ENCODE results near the gene UQCC3. TPM values are rescaled to one million over a fixed set of nuclear protein-coding genes. Genes with fewer than 3 reads are reported as not detected.

The UQCC3 gene
- total and polyA plus RNA-seq, 9 of the 15 experiments (the other 6 are each of a cell fraction or from before 2014, with no cell fraction given), result 3.3 to 44.3 (median 8.0) TPM

- TF ChIP-seq MXI1 (IDR thresholded peaks at IDR 0.05; ENCODE audit: low read depth, low read length) (0 out of 2 replicates have a peak, but pooled peaks have one; percentile 21), GABPA (tag; conservative IDR thresholded peaks at IDR 0.05; ENCODE audit: low read depth) (peak; percentile 88), KDM2B (CRISPR knock-in tag; IDR thresholded peaks at IDR 0.05) (no peak), POU5F1 (IDR thresholded peaks at IDR 0.05; ENCODE audit: borderline replicate concordance, low read depth, low read length, partially characterized antibody) (peak; percentile 8), GTF3C2 (IDR thresholded peaks at IDR 0.05; ENCODE audit: borderline replicate concordance, extremely low read depth, insufficient read length) (no peak), BCLAF1 (IDR thresholded peaks at IDR 0.05; ENCODE audit: borderline replicate concordance in 1 of 2, control insufficient read depth in 1 of 2, low read depth in 2 of 2, low read length in 1 of 2) (no peak), ZEB2 (IDR thresholded peaks at IDR 0.05) (no peak), FOXM1 (IDR thresholded peaks at IDR 0.05; ENCODE audit: low read depth) (no peak), FOXM1 (CRISPR knock-in tag; IDR thresholded peaks at IDR 0.05; ENCODE audit: low read depth) (peak; percentile 88; the same call in 1 of the 2 replicates), PHTF2 (CRISPR knock-in tag; IDR thresholded peaks at IDR 0.05) (no peak), FOXP1 (CRISPR knock-in tag; IDR thresholded peaks at IDR 0.05) (peak; percentile 92), ELK1 (CRISPR knock-in tag; IDR thresholded peaks at IDR 0.05) (no peak), NCOA6 (IDR thresholded peaks at IDR 0.05) (no peak; the same call in 1 of the 2 replicates), ZBTB1 (CRISPR knock-in tag; IDR thresholded peaks at IDR 0.05; ENCODE audit: borderline replicate concordance, low read depth) (no peak; the same call in 1 of the 2 replicates), ZNF830 (CRISPR knock-in tag; IDR thresholded peaks at IDR 0.05) (no peak), PCBP1 (IDR thresholded peaks at IDR 0.05; ENCODE audit: low read depth, low read length, poor library complexity, severe bottlenecking) (no peak), TAL1 (IDR thresholded peaks at IDR 0.05) (no peak), HDAC8 (tag; IDR thresholded peaks at IDR 0.05) (no peak), E2F5 (CRISPR knock-in tag; IDR thresholded peaks at IDR 0.05) (peak; percentile 79), ZNF121 (CRISPR knock-in tag; conservative IDR thresholded peaks at IDR 0.05) (no peak)
These were observed at the start of gene UQCC3, which contains the start of gene LBHD1 (continued) for GRCh38 chr11:62671608-62672389.
